HepG2 (cell line): ENCODE data around the gene SECTM1. TPM values are rescaled to one million over a fixed set of nuclear protein-coding genes. Genes with fewer than 3 reads are reported as not detected.

Source experiments
- ASH2L ChIP-seq: fragments of 300-600, 200-600 bp; sonication (generic); IDR thresholded peaks from 2 replicates; pipeline ENCODE4 v1.7.0; 2017; ENCODE audit warnings: low read depth, mild to moderate bottlenecking, moderate library complexity, mixed read lengths, low read length; ENCODE audit not compliant: insufficient read length
- BRCA1 ChIP-seq: sonication (generic); formaldehyde crosslinking; IDR thresholded peaks from 2 replicates; pipeline ENCODE4 v1.4.0; 2020; ENCODE audit warnings: missing genetic modification reagents
- FOXA1 ChIP-seq, 2 experiments: fragments of 450-650 bp in 1 of 2; sonication (generic) in 1 of 2; formaldehyde crosslinking in 1 of 2; IDR thresholded peaks; 2 replicates each; pipeline versions ENCODE4 v1.4.0 to v1.6.1; 2016 to 2020; ENCODE audit warnings: missing genetic modification reagents in 1 of 2
- MED8 ChIP-seq: sonication (generic); formaldehyde crosslinking; IDR thresholded peaks from 2 replicates; pipeline ENCODE4 v1.8.1; 2023; ENCODE audit warnings: mild to moderate bottlenecking, missing genetic modification reagents; ENCODE audit not compliant: insufficient replicate concordance
- MIER3 ChIP-seq: IDR thresholded peaks from 2 replicates; pipeline ENCODE4 v1.6.1; 2016; ENCODE audit warnings: missing compliant biosample characterization, borderline replicate concordance
- RFX5 ChIP-seq: IDR thresholded peaks from 2 replicates; pipeline ENCODE4 v1.6.1; 2011; ENCODE audit warnings: low read depth, low read length, improper control_type of control experiment
- RXRB ChIP-seq: IDR thresholded peaks from 2 replicates; pipeline ENCODE4 v1.6.1; 2016; ENCODE audit warnings: borderline replicate concordance, missing genetic modification reagents, missing compliant biosample characterization
- SSRP1 ChIP-seq: IDR thresholded peaks from 2 replicates; pipeline ENCODE4 v1.6.1; 2016; ENCODE audit warnings: control low read depth
- TBX2 ChIP-seq: sonication (generic); formaldehyde crosslinking; IDR thresholded peaks from 2 replicates; pipeline ENCODE4 v1.5.0; 2020; ENCODE audit warnings: missing genetic modification reagents, mild to moderate bottlenecking, borderline replicate concordance
- TCF12 ChIP-seq, 2 experiments: fragments of 450-650 bp in 1 of 2; sonication (generic) in 1 of 2; formaldehyde crosslinking in 1 of 2; IDR thresholded peaks; 2 replicates each; pipeline versions ENCODE4 v1.6.1 to v1.8.0; 2017 to 2022; ENCODE audit warnings: antibody characterized with exemption in 1 of 2, mild to moderate bottlenecking in 1 of 2, missing genetic modification reagents in 1 of 2, moderate library complexity in 1 of 2
- ZKSCAN5 ChIP-seq: sonication (generic); formaldehyde crosslinking; IDR thresholded peaks from 2 replicates; pipeline ENCODE4 v1.5.1; 2020; ENCODE audit warnings: mild to moderate bottlenecking, missing genetic modification reagents
- ZNF317 ChIP-seq: sonication (generic); formaldehyde crosslinking; IDR thresholded peaks from 2 replicates; pipeline ENCODE4 v1.5.0; 2020; ENCODE audit warnings: mild to moderate bottlenecking, missing genetic modification reagents
- ZNF432 ChIP-seq: sonication (generic); formaldehyde crosslinking; IDR thresholded peaks from 2 replicates; pipeline ENCODE4 v1.5.0; 2020; ENCODE audit warnings: missing genetic modification reagents, mild to moderate bottlenecking, borderline replicate concordance
- ZNF816 ChIP-seq: sonication (generic); formaldehyde crosslinking; IDR thresholded peaks from 2 replicates; pipeline ENCODE4 v1.8.0; 2022; ENCODE audit warnings: missing genetic modification reagents, mild to moderate bottlenecking, borderline replicate concordance
- polyA plus RNA-seq, 8 experiments: library from polyadenylated mRNA; depleted of rRNA in 3 of 8; stranded (reverse) in 7 of 8; unstranded in 1 of 8; fragments of >200 nt; fragmentation: Illumina TruSeq in 4 of 8; extraction: Trizol in 4 of 8; gene quantifications; 2 replicates each; pipeline versions ENCODE4 v1.2.1 to v1.2.3, GENCODE V29; 2011 to 2016; ENCODE audit warnings: low read depth in 4 of 8, missing spikeins in 1 of 8, mixed read lengths in 1 of 8; ENCODE audit not compliant: insufficient read depth in 1 of 8
- total RNA-seq, 5 experiments: library from RNA; depleted of rRNA; stranded (reverse); fragments of >200 nt; fragmentation: Illumina TruSeq; extraction: Trizol; gene quantifications; 2 replicates each; pipeline ENCODE4 v1.2.3, GENCODE V29; 2016; ENCODE audit warnings: low read depth in 1 of 5
- TF ChIP-seq, protein P1 (sequence below): sonication (generic); formaldehyde crosslinking; conservative IDR thresholded peaks from 2 replicates; pipeline ENCODE4 v1.8.0; 2022; ENCODE audit warnings: mild to moderate bottlenecking, moderate library complexity, missing genetic modification reagents
- TF ChIP-seq, protein P2 (sequence below): sonication (generic); formaldehyde crosslinking; conservative IDR thresholded peaks from 2 replicates; pipeline ENCODE4 v1.4.0; 2020; ENCODE audit warnings: mild to moderate bottlenecking, missing genetic modification reagents, moderate library complexity
- TF ChIP-seq, protein P3 (sequence below): sonication (generic); formaldehyde crosslinking; IDR thresholded peaks from 2 replicates; pipeline ENCODE4 v1.4.0; 2020; ENCODE audit warnings: missing genetic modification reagents
- TF ChIP-seq, protein P4 (sequence below): sonication (generic); formaldehyde crosslinking; IDR thresholded peaks from 2 replicates; pipeline ENCODE4 v1.5.1; 2020; ENCODE audit warnings: missing genetic modification reagents, mild to moderate bottlenecking, borderline replicate concordance

Gene SECTM1
- total and polyA plus RNA-seq, 2 of the 13 experiments (the other 11 are each of a cell fraction or from before 2014, with no cell fraction given) = 3.5 to 5.3 TPM

DNA sequence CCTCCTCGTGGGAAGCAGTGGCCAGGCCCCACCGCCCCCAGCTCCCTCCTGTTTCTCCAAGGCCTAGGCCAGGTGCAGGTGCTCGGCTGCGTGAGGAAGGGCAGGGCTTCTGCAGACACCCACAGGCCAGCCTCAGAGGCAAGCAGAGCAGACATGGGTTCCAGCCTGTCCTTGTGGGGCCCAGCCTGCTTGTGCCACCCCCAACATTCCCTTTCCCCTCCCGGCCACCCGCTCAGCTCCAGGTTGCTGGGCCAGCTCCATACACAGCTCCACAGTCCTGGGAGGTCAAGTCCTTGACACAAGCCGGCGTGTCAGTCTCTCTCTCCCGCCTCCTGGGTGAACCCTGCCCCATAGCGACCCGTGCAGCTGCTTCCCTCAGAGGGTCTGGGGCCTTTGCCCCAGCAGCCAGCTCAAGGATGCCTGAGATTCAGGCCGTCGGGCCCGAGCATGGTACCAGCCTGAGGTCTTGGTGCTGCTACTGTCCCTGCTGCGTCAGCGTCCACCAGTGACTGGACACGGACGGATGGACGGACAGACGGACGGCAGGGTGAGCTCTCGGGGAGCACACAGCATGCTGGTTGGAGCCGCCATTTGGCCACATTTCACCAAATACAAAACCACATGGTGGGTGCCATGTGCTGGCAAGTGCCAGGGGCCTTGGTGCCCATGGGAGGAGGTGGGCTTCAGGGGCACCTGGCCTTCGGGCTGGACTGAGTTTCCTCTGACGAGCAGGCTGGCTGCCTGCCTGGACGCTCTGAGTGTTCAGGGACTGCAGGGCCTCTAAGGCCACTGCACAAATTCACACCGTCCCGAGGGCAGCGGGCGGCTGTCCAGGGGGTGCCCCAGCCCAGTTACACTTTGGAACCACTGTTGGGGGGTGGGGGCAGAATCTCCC is 8.0 kb downstream of the SECTM1 start (continued):
- TF ChIP-seq RFX5 (0 out of 2 replicates have a peak, but pooled peaks have one; percentile 9), FOXA1 (IDR thresholded peaks at IDR 0.05) (no peak), FOXA1 (CRISPR knock-in tag; IDR thresholded peaks at IDR 0.05) (no peak; the same call in 1 of the 2 replicates), ZNF432 (no peak), TCF12 (IDR thresholded peaks at IDR 0.05) (no peak), TCF12 (CRISPR knock-in tag; IDR thresholded peaks at IDR 0.05) (peak; percentile 79; the same call in 1 of the 2 replicates), RXRB (CRISPR knock-in tag) (peak; percentile 93), ZNF816 (CRISPR knock-in tag) (no peak), SSRP1 (no peak), MED8 (CRISPR knock-in tag) (peak; percentile 76), ASH2L (no peak), BRCA1 (CRISPR knock-in tag) (no peak), ZKSCAN5 (CRISPR knock-in tag) (no peak; the same call in 1 of the 2 replicates), MIER3 (CRISPR knock-in tag) (peak; percentile 32; the same call in 1 of the 2 replicates), ZNF317 (CRISPR knock-in tag) (no peak; the same call in 1 of the 2 replicates), TBX2 (CRISPR knock-in tag) (peak; percentile 85)
- TF ChIP-seq, protein P1, sequence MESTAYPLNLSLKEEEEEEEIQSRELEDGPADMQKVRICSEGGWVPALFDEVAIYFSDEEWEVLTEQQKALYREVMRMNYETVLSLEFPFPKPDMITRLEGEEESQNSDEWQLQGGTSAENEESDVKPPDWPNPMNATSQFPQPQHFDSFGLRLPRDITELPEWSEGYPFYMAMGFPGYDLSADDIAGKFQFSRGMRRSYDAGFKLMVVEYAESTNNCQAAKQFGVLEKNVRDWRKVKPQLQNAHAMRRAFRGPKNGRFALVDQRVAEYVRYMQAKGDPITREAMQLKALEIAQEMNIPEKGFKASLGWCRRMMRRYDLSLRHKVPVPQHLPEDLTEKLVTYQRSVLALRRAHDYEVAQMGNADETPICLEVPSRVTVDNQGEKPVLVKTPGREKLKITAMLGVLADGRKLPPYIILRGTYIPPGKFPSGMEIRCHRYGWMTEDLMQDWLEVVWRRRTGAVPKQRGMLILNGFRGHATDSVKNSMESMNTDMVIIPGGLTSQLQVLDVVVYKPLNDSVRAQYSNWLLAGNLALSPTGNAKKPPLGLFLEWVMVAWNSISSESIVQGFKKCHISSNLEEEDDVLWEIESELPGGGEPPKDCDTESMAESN = no peak; the same call in 1 of the 2 replicates
- TF ChIP-seq, protein P2, sequence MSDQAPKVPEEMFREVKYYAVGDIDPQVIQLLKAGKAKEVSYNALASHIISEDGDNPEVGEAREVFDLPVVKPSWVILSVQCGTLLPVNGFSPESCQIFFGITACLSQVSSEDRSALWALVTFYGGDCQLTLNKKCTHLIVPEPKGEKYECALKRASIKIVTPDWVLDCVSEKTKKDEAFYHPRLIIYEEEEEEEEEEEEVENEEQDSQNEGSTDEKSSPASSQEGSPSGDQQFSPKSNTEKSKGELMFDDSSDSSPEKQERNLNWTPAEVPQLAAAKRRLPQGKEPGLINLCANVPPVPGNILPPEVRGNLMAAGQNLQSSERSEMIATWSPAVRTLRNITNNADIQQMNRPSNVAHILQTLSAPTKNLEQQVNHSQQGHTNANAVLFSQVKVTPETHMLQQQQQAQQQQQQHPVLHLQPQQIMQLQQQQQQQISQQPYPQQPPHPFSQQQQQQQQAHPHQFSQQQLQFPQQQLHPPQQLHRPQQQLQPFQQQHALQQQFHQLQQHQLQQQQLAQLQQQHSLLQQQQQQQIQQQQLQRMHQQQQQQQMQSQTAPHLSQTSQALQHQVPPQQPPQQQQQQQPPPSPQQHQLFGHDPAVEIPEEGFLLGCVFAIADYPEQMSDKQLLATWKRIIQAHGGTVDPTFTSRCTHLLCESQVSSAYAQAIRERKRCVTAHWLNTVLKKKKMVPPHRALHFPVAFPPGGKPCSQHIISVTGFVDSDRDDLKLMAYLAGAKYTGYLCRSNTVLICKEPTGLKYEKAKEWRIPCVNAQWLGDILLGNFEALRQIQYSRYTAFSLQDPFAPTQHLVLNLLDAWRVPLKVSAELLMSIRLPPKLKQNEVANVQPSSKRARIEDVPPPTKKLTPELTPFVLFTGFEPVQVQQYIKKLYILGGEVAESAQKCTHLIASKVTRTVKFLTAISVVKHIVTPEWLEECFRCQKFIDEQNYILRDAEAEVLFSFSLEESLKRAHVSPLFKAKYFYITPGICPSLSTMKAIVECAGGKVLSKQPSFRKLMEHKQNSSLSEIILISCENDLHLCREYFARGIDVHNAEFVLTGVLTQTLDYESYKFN = peak; percentile 89
- TF ChIP-seq, protein P3, sequence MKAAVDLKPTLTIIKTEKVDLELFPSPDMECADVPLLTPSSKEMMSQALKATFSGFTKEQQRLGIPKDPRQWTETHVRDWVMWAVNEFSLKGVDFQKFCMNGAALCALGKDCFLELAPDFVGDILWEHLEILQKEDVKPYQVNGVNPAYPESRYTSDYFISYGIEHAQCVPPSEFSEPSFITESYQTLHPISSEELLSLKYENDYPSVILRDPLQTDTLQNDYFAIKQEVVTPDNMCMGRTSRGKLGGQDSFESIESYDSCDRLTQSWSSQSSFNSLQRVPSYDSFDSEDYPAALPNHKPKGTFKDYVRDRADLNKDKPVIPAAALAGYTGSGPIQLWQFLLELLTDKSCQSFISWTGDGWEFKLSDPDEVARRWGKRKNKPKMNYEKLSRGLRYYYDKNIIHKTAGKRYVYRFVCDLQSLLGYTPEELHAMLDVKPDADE = no peak
- TF ChIP-seq, protein P4, sequence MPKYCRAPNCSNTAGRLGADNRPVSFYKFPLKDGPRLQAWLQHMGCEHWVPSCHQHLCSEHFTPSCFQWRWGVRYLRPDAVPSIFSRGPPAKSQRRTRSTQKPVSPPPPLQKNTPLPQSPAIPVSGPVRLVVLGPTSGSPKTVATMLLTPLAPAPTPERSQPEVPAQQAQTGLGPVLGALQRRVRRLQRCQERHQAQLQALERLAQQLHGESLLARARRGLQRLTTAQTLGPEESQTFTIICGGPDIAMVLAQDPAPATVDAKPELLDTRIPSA (CRISPR knock-in tag) = no peak
